Lung microvascular endothelial cell (primary cell): ENCODE measurements around the gene EOGT. TPM values are rescaled to one million over a fixed set of nuclear protein-coding genes. Genes with fewer than 3 reads are reported as not detected.

ENCODE experiments used
- DNase-seq, 2 donors: peaks; one replicate each; pipeline versions ENCODE4 v3.0.0 to v3.0.0-alpha.2; 2010; ENCODE audit warnings: low read depth in 2 of 2
- total RNA-seq: library from RNA; depleted of rRNA; stranded (reverse); fragments of >200 nt; gene quantifications from 2 replicates; pipeline ENCODE4 v1.2.1, GENCODE V29; 2014

Gene EOGT
- total RNA-seq, 1 donor from 2014 or later, result 23.4 TPM

GRCh38 chr3:69009559-69010410 lies 3.7 kb downstream of the EOGT start:
- DNase-seq, result peak; percentile 58 to 59

- DNase-seq, result peak; percentile 12 to 91
These were observed 4.5 kb downstream of the EOGT start for GRCh38 chr3:69008980-69009379.

GRCh38 chr3:69005791-69006482 lies 7.5 kb downstream of the EOGT start:
- no peak for DNase-seq

- peak in 1 of 2 donors; percentile 18 for DNase-seq
These were observed 8.3 kb downstream of the EOGT start for GRCh38 chr3:69005071-69005790.

- no peak for DNase-seq
These were observed 9.3 kb downstream of the EOGT start for GRCh38 chr3:69004138-69004537.

- no peak for DNase-seq
These were observed 13.9 kb downstream of the EOGT start for GRCh38 chr3:68999605-69000004.

- no peak for DNase-seq
These were observed 14.3 kb downstream of the EOGT start for GRCh38 chr3:68999158-68999557.

- DNase-seq, result no peak
These were observed 15.6 kb downstream of the EOGT start for GRCh38 chr3:68997887-68998286.

GRCh38 chr3:68996356-68996995 lies 17.0 kb downstream of the EOGT start:
- no peak for DNase-seq

- DNase-seq, result peak in 1 of 2 donors; percentile 70
These were observed 24.7 kb downstream of the EOGT start for GRCh38 chr3:68988740-68989139.

GRCh38 chr3:68987322-68987721 lies 26.2 kb downstream of the EOGT start:
- no peak for DNase-seq

GRCh38 chr3:68986496-68987208 lies 26.8 kb downstream of the EOGT start:
- DNase-seq, result no peak

- DNase-seq, result no peak
These were observed 28.2 kb downstream of the EOGT start for GRCh38 chr3:68985146-68985790.

GRCh38 chr3:68984011-68984530 lies 29.4 kb downstream of the EOGT start:
- no peak for DNase-seq

- DNase-seq, result no peak
These were observed 35.9 kb downstream of the EOGT start for GRCh38 chr3:68977486-68978167.

GRCh38 chr3:68974711-68975110 lies 38.8 kb downstream of the EOGT start:
- no peak for DNase-seq

- DNase-seq, result no peak
These were observed 39.8 kb downstream of the EOGT start for GRCh38 chr3:68973639-68974038.

GRCh38 chr3:68972358-68972979 lies 41.0 kb downstream of the EOGT start:
- DNase-seq, result peak; percentile 70 to 77

GRCh38 chr3:68964694-68965093 lies 48.8 kb downstream of the EOGT start:
- no peak for DNase-seq
